ENCODE measurements around the gene RNF141. TPM values are rescaled to one million over a fixed set of nuclear protein-coding genes. Genes with fewer than 3 reads are reported as not detected.

RNF141 gene
- total and polyA plus RNA-seq, 2 of the 13 experiments (the other 11 are each of a cell fraction or from before 2014, with no cell fraction given) = 9.3 to 22.4 TPM

- FAIRE-seq (no peak), ATAC-seq (no peak), DNase-seq (ENCODE audit: low spot score) (no peak)
- Histone ChIP-seq H3K9ac (ENCODE audit: insufficient read depth, low read depth, low read length) (no peak overlapping the region), H3K27ac (ENCODE audit: extremely low read length, insufficient read depth, low read length) (no peak overlapping the region), H2AFZ (ENCODE audit: low read length) (no peak overlapping the region), H3K79me2 (ENCODE audit: insufficient read depth, low read length) (no peaks in the 10 kb centered on the region), H4K20me1 (ENCODE audit: insufficient read depth, low read length) (no peaks in the 10 kb centered on the region), H3K4me3 (replicated peaks in 1 of 3; ENCODE audit: insufficient read depth in 1 of 3, low read depth in 2 of 3, low read length in 3 of 3) (no peak overlapping the region), H3K9me3 (ENCODE audit: low read length) (no peaks in the 10 kb centered on the region), H3K36me3 (replicated peaks in 1 of 2; ENCODE audit: control insufficient read depth in 1 of 2, insufficient read depth in 2 of 2, low read length in 2 of 2) (no peaks in the 10 kb centered on the region), H3K27me3 (ENCODE audit: control insufficient read depth in 1 of 2, insufficient read depth in 2 of 2, low read length in 2 of 2) (peaks cover 0 to 12% of the 10 kb centered on the region in 2 experiments; a peak in 1 of 5 replicates), H3K4me2 (ENCODE audit: low read depth, low read length) (no peak overlapping the region), H3K4me1 (ENCODE audit: insufficient read depth, low read length) (peaks cover 11% of the 10 kb centered on the region)
- TF ChIP-seq FOXP4 (CRISPR knock-in tag; IDR thresholded peaks at IDR 0.05) (no peak), POGK (CRISPR knock-in tag; conservative IDR thresholded peaks at IDR 0.05) (no peak), CREM (IDR thresholded peaks at IDR 0.05) (no peak), CREM (CRISPR knock-in tag; IDR thresholded peaks at IDR 0.05) (no peak), RAD51 (IDR thresholded peaks at IDR 0.05; ENCODE audit: borderline replicate concordance) (no peak), MYNN (CRISPR knock-in tag; IDR thresholded peaks at IDR 0.05; ENCODE audit: low read depth) (no peak), XBP1 (CRISPR knock-in tag; IDR thresholded peaks at IDR 0.05) (no peak), ELF3 (CRISPR knock-in tag; IDR thresholded peaks at IDR 0.05) (no peak), HDAC6 (IDR thresholded peaks at IDR 0.05; ENCODE audit: low read depth, low read length) (no peak), FOXO1 (CRISPR knock-in tag; IDR thresholded peaks at IDR 0.05) (no peak), ZNF776 (CRISPR knock-in tag; IDR thresholded peaks at IDR 0.05) (no peak), ZNF496 (CRISPR knock-in tag; IDR thresholded peaks at IDR 0.05; ENCODE audit: insufficient replicate concordance) (no peak), U2AF2 (IDR thresholded peaks at IDR 0.05; ENCODE audit: low read depth, low read length) (no peak)
- in situ Hi-C loops (cut with HindIII; ENCODE audit: extremely low pct_ligation_motif_present, low pct_unique_long_range_greater_than_20kb) (no loop called here), intact Hi-C loops (cut with micrococcal nuclease; ENCODE audit: unreplicated experiment) (no loop called here)
- ChIA-PET CTCF (ENCODE audit: low intra/inter-chr PET ratio, low total read pairs) (no interaction called here), POLR2A (no interaction called here)
- 16% methylated on average over 2 of the region's 2 CpGs for WGBS (ENCODE audit: low lambda C conversion rate)
- BruUV-seq (replicated peaks) = no TSS peak
These were observed 31.5 kb upstream of the RNF141 start for GRCh38 chr11:10572533-10572932.
